Spleen (tissue), 7 donors: Measurements from ENCODE around the gene TMEM135.
"Not testable (repeated sequence)": the region's sequence is repeated elsewhere in the genome, so short reads cannot be mapped to it uniquely, and the experiment has no call there.

Experiments used
- POLR2AphosphoS5 ChIP-seq, 3 donors: sonication (generic); formaldehyde crosslinking; IDR thresholded peaks; one replicate each; pipeline ENCODE4 v1.5.1; 2017; ENCODE audit warnings: antibody characterized with exemption in 3 of 3
- TF ChIP-seq, protein P1 (sequence below), 11 experiments: fragments of 200-600 bp in 7 of 11; fragments of 450-650 bp in 4 of 11; sonication (generic) in 4 of 11; IDR thresholded peaks in 8 of 11; conservative IDR thresholded peaks in 3 of 11; 1 replicate in 7 of 11; 2 replicates in 4 of 11; pipeline versions ENCODE4 v1.4.0 to v1.8.0; 2016 to 2021; ENCODE audit warnings: antibody characterized with exemption in 11 of 11, inconsistent platforms in 4 of 11, mild to moderate bottlenecking in 1 of 11
- donor health status: DM: no; HTN: no; CAD: no; lungs with moderate emphysema.
- donor health status: DM: no; HTN: no; CAD: no.
- donor health status: DM: no; HTN: no; CAD: no.

DNA sequence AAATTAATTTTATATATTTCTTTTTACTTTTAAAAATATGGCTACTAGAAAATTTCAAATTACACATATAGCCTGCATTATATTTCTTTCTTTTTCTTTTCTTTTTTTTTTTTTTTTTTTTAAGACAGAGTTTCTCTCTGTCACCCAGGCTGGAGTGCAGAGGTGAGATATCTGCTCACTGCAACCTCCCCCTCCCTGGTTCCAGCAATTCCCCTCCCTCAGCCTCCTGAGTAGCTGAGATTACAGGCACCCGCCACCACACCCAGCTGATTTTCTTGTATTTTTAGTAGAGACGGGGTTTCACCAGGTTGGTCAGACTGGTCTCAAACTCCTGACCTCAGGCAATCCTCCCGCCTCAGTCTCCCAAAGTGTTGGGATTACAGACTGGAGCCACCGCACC is 234.2 kb downstream of the TMEM135 start:
- TF ChIP-seq, protein P1, sequence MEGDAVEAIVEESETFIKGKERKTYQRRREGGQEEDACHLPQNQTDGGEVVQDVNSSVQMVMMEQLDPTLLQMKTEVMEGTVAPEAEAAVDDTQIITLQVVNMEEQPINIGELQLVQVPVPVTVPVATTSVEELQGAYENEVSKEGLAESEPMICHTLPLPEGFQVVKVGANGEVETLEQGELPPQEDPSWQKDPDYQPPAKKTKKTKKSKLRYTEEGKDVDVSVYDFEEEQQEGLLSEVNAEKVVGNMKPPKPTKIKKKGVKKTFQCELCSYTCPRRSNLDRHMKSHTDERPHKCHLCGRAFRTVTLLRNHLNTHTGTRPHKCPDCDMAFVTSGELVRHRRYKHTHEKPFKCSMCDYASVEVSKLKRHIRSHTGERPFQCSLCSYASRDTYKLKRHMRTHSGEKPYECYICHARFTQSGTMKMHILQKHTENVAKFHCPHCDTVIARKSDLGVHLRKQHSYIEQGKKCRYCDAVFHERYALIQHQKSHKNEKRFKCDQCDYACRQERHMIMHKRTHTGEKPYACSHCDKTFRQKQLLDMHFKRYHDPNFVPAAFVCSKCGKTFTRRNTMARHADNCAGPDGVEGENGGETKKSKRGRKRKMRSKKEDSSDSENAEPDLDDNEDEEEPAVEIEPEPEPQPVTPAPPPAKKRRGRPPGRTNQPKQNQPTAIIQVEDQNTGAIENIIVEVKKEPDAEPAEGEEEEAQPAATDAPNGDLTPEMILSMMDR (IDR thresholded peaks at IDR 0.05 in 8 of 11, conservative IDR thresholded peaks at IDR 0.05 in 3 of 11): not testable (repeated sequence)
- not testable (repeated sequence) for TF ChIP-seq POLR2AphosphoS5 (IDR thresholded peaks at IDR 0.05)
